MCF 10A (cell line): ENCODE data around the gene SERPINB12. TPM values are rescaled to one million over a fixed set of nuclear protein-coding genes. Genes with fewer than 3 reads are reported as not detected.
A peak's percentile ranks its signal among the peaks of the same experiment; 100 is the strongest.

Experiments used
- BruUV-seq: library from RNA; stranded (reverse); fragments of 400-500 nt; replicated peaks from 2 replicates; lab custom pipeline; 2021; lab: Mats Ljungman, UMichigan
- CTCF ChIA-PET: fragments of 300-600 bp; sonication (Branson Sonifier 250); formaldehyde crosslinking; extraction: SDS; loops from one replicate; lab custom pipeline; 2021; ENCODE audit warnings: antibody characterized with exemption, inconsistent platforms; lab: Yijun Ruan, JAX
- POLR2A ChIA-PET: fragments of 300-600, 350-650 bp; sonication (Branson Sonifier 250); formaldehyde crosslinking; extraction: SDS; loops from one replicate; lab custom pipeline; 2020; ENCODE audit warnings: antibody characterized with exemption, inconsistent platforms; lab: Yijun Ruan, JAX
- DNase-seq: peaks from one replicate; pipeline ENCODE4 v3.0.0-alpha.2; 2018; ENCODE audit not compliant: unreplicated experiment
- H3K27ac Mint-ChIP-seq: one replicate; pipeline ENCODE4 v1.8.0; 2022; ENCODE audit warnings: mild to moderate bottlenecking, low read depth, mixed read lengths; ENCODE audit not compliant: unreplicated experiment
- H3K27me3 Mint-ChIP-seq: one replicate; pipeline ENCODE4 v1.8.0; 2022; ENCODE audit warnings: mixed read lengths; ENCODE audit not compliant: insufficient read depth, unreplicated experiment
- H3K36me3 Mint-ChIP-seq: one replicate; pipeline ENCODE4 v1.8.0; 2022; ENCODE audit warnings: mild to moderate bottlenecking, moderate library complexity, mixed read lengths; ENCODE audit not compliant: insufficient read depth, unreplicated experiment
- H3K4me1 Mint-ChIP-seq: one replicate; pipeline ENCODE4 v1.8.0; 2022; ENCODE audit warnings: mixed read lengths; ENCODE audit not compliant: insufficient read depth, unreplicated experiment
- H3K4me3 Mint-ChIP-seq: one replicate; pipeline ENCODE4 v1.8.0; 2022; ENCODE audit warnings: mild to moderate bottlenecking, moderate library complexity, mixed read lengths; ENCODE audit not compliant: unreplicated experiment
- H3K9me3 Mint-ChIP-seq: one replicate; pipeline ENCODE4 v1.8.0; 2022; ENCODE audit warnings: mixed read lengths; ENCODE audit not compliant: unreplicated experiment
- CTCF ChIP-seq: fragments of 200-600 bp; IDR thresholded peaks from one replicate; pipeline ENCODE4 v1.8.0; 2022; ENCODE audit warnings: antibody characterized with exemption, mild to moderate bottlenecking; ENCODE audit not compliant: unreplicated experiment
- intact Hi-C: fragments of 100-400 bp; cut with micrococcal nuclease; formaldehyde crosslinking; loops from 2 replicates; pipeline ENCODE4 v1.14.1; 2022
- total RNA-seq: library from RNA; stranded (reverse); gene quantifications from 2 replicates; pipeline ENCODE4 v1.2.3, GENCODE V29; 2022

The SERPINB12 gene
- total RNA-seq, 1 experiment from 2014 or later: not detected

DNA sequence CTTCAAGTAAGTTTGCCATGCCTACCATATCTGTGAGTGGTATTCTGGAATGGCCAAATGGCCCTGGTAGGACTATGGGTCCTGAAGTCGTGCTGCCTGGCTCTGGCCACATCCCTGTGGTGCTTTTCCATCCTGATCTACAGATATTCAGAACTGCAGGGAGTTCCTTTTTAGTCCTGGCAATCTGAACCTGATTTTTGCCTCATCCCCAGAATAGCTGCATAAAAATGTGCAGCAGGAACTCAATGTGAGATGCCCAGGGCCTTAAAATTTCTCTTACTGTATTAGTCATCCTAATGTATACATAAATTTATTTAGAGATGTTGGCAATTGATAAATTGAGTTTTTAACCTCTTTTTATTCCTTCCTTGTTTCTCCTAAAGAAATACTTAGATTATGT, 50.3 kb downstream of the SERPINB12 start:
- H3K9me3 Mint-ChIP-seq: no peaks in the 10 kb centered on the region
- H3K4me1 Mint-ChIP-seq: peaks cover 21% of the 10 kb centered on the region
- no peak overlapping the region for H3K4me3 Mint-ChIP-seq
- ChIA-PET POLR2A (interaction anchor here (0.9 to 1.0 kb wide), 2 partner anchors 68 to 79 kb away, joined by 3 read pairs; no protein-coding TSS in a partner anchor), CTCF (interaction anchor here (2.7 kb wide), 1 partner anchor 149 kb away, joined by 10 read pairs; no protein-coding TSS in a partner anchor)
- intact Hi-C loops: no loop called here
- no peak overlapping the region for H3K27ac Mint-ChIP-seq
- no TSS peak for BruUV-seq
- H3K36me3 Mint-ChIP-seq: no peaks in the 10 kb centered on the region
- TF ChIP-seq CTCF: no peak
- no peak for DNase-seq
- H3K27me3 Mint-ChIP-seq: no peaks in the 10 kb centered on the region

DNA sequence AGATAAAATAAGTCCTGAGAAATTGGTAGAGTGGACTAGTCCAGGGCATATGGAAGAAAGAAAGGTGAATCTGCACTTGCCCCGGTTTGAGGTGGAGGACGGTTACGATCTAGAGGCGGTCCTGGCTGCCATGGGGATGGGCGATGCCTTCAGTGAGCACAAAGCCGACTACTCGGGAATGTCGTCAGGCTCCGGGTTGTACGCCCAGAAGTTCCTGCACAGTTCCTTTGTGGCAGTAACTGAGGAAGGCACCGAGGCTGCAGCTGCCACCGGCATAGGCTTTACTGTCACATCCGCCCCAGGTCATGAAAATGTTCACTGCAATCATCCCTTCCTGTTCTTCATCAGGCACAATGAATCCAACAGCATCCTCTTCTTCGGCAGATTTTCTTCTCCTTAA, 54.8 kb downstream of the SERPINB12 start:
- Mint-ChIP-seq H3K9me3 (no peaks in the 10 kb centered on the region), H3K4me1 (no peaks in the 10 kb centered on the region), H3K36me3 (no peaks in the 10 kb centered on the region), H3K4me3 (no peak overlapping the region), H3K27me3 (no peaks in the 10 kb centered on the region), H3K27ac (no peak overlapping the region)
- ChIA-PET CTCF (no interaction called here), POLR2A (interaction anchor here (1.2 kb wide), 1 partner anchor 10 kb away, joined by 4 read pairs; the partner anchor contains the start of gene SERPINB13)
- no peak for TF ChIP-seq CTCF
- BruUV-seq: no TSS peak
- no peak for DNase-seq
- intact Hi-C loops: no loop called here

- intact Hi-C loops: no loop called here
- no peak overlapping the region for H3K4me3 Mint-ChIP-seq
- BruUV-seq: no TSS peak
- no peaks in the 10 kb centered on the region for H3K36me3 Mint-ChIP-seq
- no peaks in the 10 kb centered on the region for H3K27me3 Mint-ChIP-seq
- ChIA-PET CTCF (interaction anchor here (0.7 to 2.7 kb wide), 6 partner anchors 8 to 92 kb away, joined by 3 to 11 read pairs (median 4); partner anchors contain the start of gene SERPINB13), POLR2A (interaction anchor here (0.7 to 4.7 kb wide), 8 partner anchors 8 to 138 kb away, joined by 3 to 45 read pairs (median 6); partner anchors contain the start of genes SERPINB13 and SERPINB5)
- no peak overlapping the region for H3K27ac Mint-ChIP-seq
- no peak for TF ChIP-seq CTCF
- no peaks in the 10 kb centered on the region for H3K9me3 Mint-ChIP-seq
- H3K4me1 Mint-ChIP-seq: peaks cover 18% of the 10 kb centered on the region
- no peak for DNase-seq
Observed at GRCh38 chr18:63603355-63603754, 61.2 kb downstream of the SERPINB12 start.

- Mint-ChIP-seq H3K27ac (peak overlapping the region; percentile 6), H3K4me1 (peaks cover 18% of the 10 kb centered on the region), H3K4me3 (no peak overlapping the region), H3K27me3 (no peaks in the 10 kb centered on the region), H3K36me3 (no peaks in the 10 kb centered on the region), H3K9me3 (no peaks in the 10 kb centered on the region)
- intact Hi-C loops: no loop called here
- TF ChIP-seq CTCF: no peak
- no TSS peak for BruUV-seq
- ChIA-PET CTCF (interaction anchor here (0.7 to 2.7 kb wide), 7 partner anchors 8 to 92 kb away, joined by 3 to 11 read pairs (median 4); partner anchors contain the start of gene SERPINB13), POLR2A (interaction anchor here (0.7 to 4.7 kb wide), 14 partner anchors 9 to 367 kb away, joined by 3 to 45 read pairs (median 6); partner anchors contain the start of genes SERPINB13 and SERPINB5)
- peak; percentile 55 for DNase-seq
Observed at GRCh38 chr18:63603772-63604171, 61.6 kb downstream of the SERPINB12 start.
